Neural cell (in vitro differentiated cells): ENCODE measurements around the gene PLPP1. TPM values are rescaled to one million over a fixed set of nuclear protein-coding genes. Genes with fewer than 3 reads are reported as not detected.

ENCODE experiments used
- H2AFZ ChIP-seq: fragments of 200-600, 300-800 bp; sonication (generic), shearing (Covaris generic); 2 replicates; pipeline ENCODE4 v1.6.0; 2014; ENCODE audit warnings: low read depth, mild to moderate bottlenecking, antibody characterized with exemption, low read length, moderate library complexity
- H3F3A ChIP-seq: fragments of 200-600 bp; shearing (Covaris generic); 2 replicates; pipeline ENCODE4 v1.6.1; 2016; ENCODE audit warnings: mild to moderate bottlenecking, moderate library complexity, mixed read lengths, antibody characterized with exemption, low read length; ENCODE audit not compliant: insufficient read depth, poor library complexity, severe bottlenecking
- H3K27ac ChIP-seq: fragments of 200-600, 300-800 bp; sonication (generic), shearing (Covaris generic); 2 replicates; pipeline ENCODE4 v1.5.1; 2014; ENCODE audit warnings: mild to moderate bottlenecking, low read length, moderate library complexity
- H3K27me3 ChIP-seq: fragments of 300-800, 200-600 bp; sonication (generic), shearing (Covaris generic); 2 replicates; pipeline ENCODE4 v1.6.0; 2014; ENCODE audit warnings: mild to moderate bottlenecking, low read depth, low read length, moderate library complexity; ENCODE audit not compliant: insufficient read depth
- H3K36me3 ChIP-seq: fragments of 300-800, 200-600 bp; sonication (generic), shearing (Covaris generic); 2 replicates; pipeline ENCODE4 v1.5.1; 2014; ENCODE audit warnings: mild to moderate bottlenecking, antibody characterized with exemption, low read length, moderate library complexity; ENCODE audit not compliant: insufficient read depth
- H3K4me2 ChIP-seq: fragments of 300-800, 200-600 bp; sonication (generic), shearing (Covaris generic); 2 replicates; pipeline ENCODE4 v1.6.0; 2014; ENCODE audit warnings: mild to moderate bottlenecking, low read length
- H3K4me3 ChIP-seq: fragments of 300-800, 200-600 bp; sonication (generic), shearing (Covaris generic); 2 replicates; pipeline ENCODE4 v1.5.1; 2014; ENCODE audit warnings: mild to moderate bottlenecking, low read length, moderate library complexity
- H3K79me2 ChIP-seq: fragments of 200-600 bp; shearing (Covaris generic); replicated peaks from 2 replicates; pipeline ENCODE4 v1.6.0; 2014; ENCODE audit warnings: mild to moderate bottlenecking, low read length, moderate library complexity; ENCODE audit not compliant: insufficient read depth
- H3K9ac ChIP-seq: fragments of 300-800, 200-600 bp; sonication (generic), shearing (Covaris generic); 2 replicates; pipeline ENCODE4 v1.6.1; 2016; ENCODE audit warnings: mild to moderate bottlenecking, low read length, mixed read lengths
- H3K9me2 ChIP-seq: fragments of 200-600 bp; shearing (Covaris generic); 2 replicates; pipeline ENCODE4 v1.6.1; 2016; ENCODE audit warnings: mild to moderate bottlenecking, low read length, mixed read lengths; ENCODE audit not compliant: insufficient read depth
- H3K9me3 ChIP-seq: fragments of 200-600, 300-800 bp; sonication (generic), shearing (Covaris generic); 2 replicates; pipeline ENCODE4 v1.6.1; 2016; ENCODE audit warnings: mild to moderate bottlenecking, mixed run types, low read length, moderate library complexity, mixed read lengths
- H4K20me1 ChIP-seq: fragments of 200-600 bp; shearing (Covaris generic); 2 replicates; pipeline ENCODE4 v1.6.1; 2016; ENCODE audit warnings: mild to moderate bottlenecking, mixed run types; ENCODE audit not compliant: insufficient read depth
- CTCF ChIP-seq: fragments of 450-650 bp; IDR thresholded peaks from 2 replicates; pipeline ENCODE4 v1.5.1; 2014; ENCODE audit warnings: antibody characterized with exemption, mild to moderate bottlenecking, moderate library complexity; ENCODE audit not compliant: poor library complexity, severe bottlenecking
- EP300 ChIP-seq: fragments of 450-650 bp; conservative IDR thresholded peaks from 2 replicates; pipeline ENCODE4 v1.6.1; 2014; ENCODE audit warnings: antibody characterized with exemption, mild to moderate bottlenecking, moderate library complexity; ENCODE audit not compliant: poor library complexity, severe bottlenecking
- EZH2 ChIP-seq: fragments of 200-600, 300-800 bp; shearing (Covaris generic), sonication (generic); IDR thresholded peaks from 2 replicates; pipeline ENCODE4 v1.6.1; 2014; ENCODE audit warnings: antibody characterized with exemption, low read length, borderline replicate concordance, mild to moderate bottlenecking; ENCODE audit not compliant: insufficient read depth, poor library complexity, severe bottlenecking
- MXI1 ChIP-seq: fragments of 450-650 bp; conservative IDR thresholded peaks from 2 replicates; pipeline ENCODE4 v1.6.1; 2014; ENCODE audit warnings: antibody characterized with exemption, mild to moderate bottlenecking; ENCODE audit not compliant: poor library complexity, severe bottlenecking
- POLR2AphosphoS5 ChIP-seq: IDR thresholded peaks from 2 replicates; pipeline ENCODE4 v1.6.1; 2012
- RAD21 ChIP-seq: fragments of 450-650 bp; conservative IDR thresholded peaks from 2 replicates; pipeline ENCODE4 v1.6.1; 2014; ENCODE audit warnings: antibody characterized with exemption, mild to moderate bottlenecking, moderate library complexity
- REST ChIP-seq: IDR thresholded peaks from 2 replicates; pipeline ENCODE4 v1.6.1; 2012; ENCODE audit warnings: borderline replicate concordance
- SMC3 ChIP-seq: fragments of 450-650 bp; conservative IDR thresholded peaks from 2 replicates; pipeline ENCODE4 v1.6.1; 2014; ENCODE audit warnings: antibody characterized with exemption, mild to moderate bottlenecking, moderate library complexity; ENCODE audit not compliant: poor library complexity
- TAF1 ChIP-seq: IDR thresholded peaks from 2 replicates; pipeline ENCODE4 v1.6.1; 2012; ENCODE audit warnings: low read depth
- polyA plus RNA-seq: library from polyadenylated mRNA; depleted of rRNA; stranded (reverse); fragments of >200 nt; gene quantifications from 2 replicates; pipeline ENCODE4 v1.2.3, GENCODE V29; 2014

PLPP1 gene
- polyA plus RNA-seq, 1 donor from 2014 or later: 33.9 TPM

GRCh38 chr5:55557123-55557522 lies 22.4 kb upstream of the PLPP1 start:
- Histone ChIP-seq H3K27me3 (no peaks in the 10 kb centered on the region), H3K9ac (no peak overlapping the region), H3K9me2 (no peaks in the 10 kb centered on the region), H2AFZ (no peak overlapping the region), H3K79me2 (no peaks in the 10 kb centered on the region), H3K4me2 (no peak overlapping the region), H3F3A (no peaks in the 10 kb centered on the region), H3K9me3 (no peaks in the 10 kb centered on the region), H3K36me3 (no peaks in the 10 kb centered on the region), H3K27ac (no peak overlapping the region), H3K4me3 (no peak overlapping the region), H4K20me1 (no peaks in the 10 kb centered on the region)
- TF ChIP-seq MXI1 (no peak), EZH2 (no peak), SMC3 (no peak), POLR2AphosphoS5 (no peak), TAF1 (no peak), EP300 (no peak), RAD21 (no peak), REST (no peak), CTCF (no peak)

DNA sequence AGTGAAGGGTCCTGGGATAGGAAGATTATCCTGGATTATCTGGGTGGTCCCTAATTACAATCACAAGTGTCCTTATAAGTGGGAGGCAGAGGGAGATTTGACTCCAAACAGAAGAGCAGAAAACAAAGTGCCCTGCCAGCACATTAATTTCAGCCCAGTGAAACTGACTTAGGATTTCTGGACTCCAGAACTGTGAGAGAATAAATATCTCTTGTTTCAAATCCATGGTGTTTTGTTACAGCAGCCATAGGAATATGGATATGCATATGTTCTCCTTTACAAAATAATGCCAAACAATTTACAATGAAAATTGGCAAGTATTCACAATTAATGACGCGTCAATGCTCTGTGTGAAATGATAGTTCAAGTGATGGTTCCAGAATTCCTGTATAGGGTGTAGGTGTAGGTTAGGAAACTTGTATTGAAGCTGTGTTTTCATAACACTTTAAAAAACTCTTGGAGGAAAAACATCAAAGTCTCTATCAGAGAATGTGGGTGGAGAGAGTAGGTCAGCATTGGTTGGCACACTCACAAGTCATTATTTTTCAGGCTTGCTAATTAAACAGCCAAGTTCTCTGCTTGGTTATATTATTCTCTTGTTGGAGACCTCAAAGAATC lies 19.9 kb upstream of the PLPP1 start:
- no peaks in the 10 kb centered on the region for H3K79me2 ChIP-seq
- H3K27me3 ChIP-seq: no peaks in the 10 kb centered on the region
- no peaks in the 10 kb centered on the region for H3K9me3 ChIP-seq
- H3K9ac ChIP-seq: no peak overlapping the region
- TF ChIP-seq POLR2AphosphoS5 (no peak), REST (no peak), SMC3 (no peak), EP300 (no peak), TAF1 (no peak), MXI1 (no peak), EZH2 (no peak), CTCF (no peak), RAD21 (no peak)
- H3K27ac ChIP-seq: no peak overlapping the region
- H2AFZ ChIP-seq: no peak overlapping the region
- H3K4me3 ChIP-seq: no peak overlapping the region
- H4K20me1 ChIP-seq: no peaks in the 10 kb centered on the region
- no peak overlapping the region for H3K4me2 ChIP-seq
- H3K9me2 ChIP-seq: no peaks in the 10 kb centered on the region
- H3K36me3 ChIP-seq: no peaks in the 10 kb centered on the region
- H3F3A ChIP-seq: no peaks in the 10 kb centered on the region
